GM23338 (cell line): ENCODE measurements around the gene OTUB2. TPM values are rescaled to one million over a fixed set of nuclear protein-coding genes. Genes with fewer than 3 reads are reported as not detected.

Experiments used
- ATAC-seq: fragments of 200-7000 bp; cut with Tn5 transposase; 3 replicates; pipeline ENCODE4 v1.9.1; 2020
- DNase-seq: peaks from one replicate; pipeline ENCODE4 v3.0.0-alpha.2; 2015; ENCODE audit warnings: low spot score
- H2AFZ ChIP-seq: fragments of 200-600 bp; sonication (generic); 2 replicates; pipeline ENCODE4 v1.8.0; 2016; ENCODE audit warnings: antibody characterized with exemption, mild to moderate bottlenecking, moderate library complexity
- H3F3A ChIP-seq: fragments of 200-600 bp; sonication (generic); replicated peaks from 2 replicates; pipeline ENCODE4 v1.8.0; 2017; ENCODE audit warnings: antibody characterized with exemption, mixed run types, low read depth
- H3K27ac ChIP-seq: fragments of 200-600 bp; sonication (generic); 2 replicates; pipeline ENCODE4 v1.6.1; 2016; ENCODE audit warnings: low read depth
- H3K27me3 ChIP-seq: fragments of 200-600 bp; sonication (generic); 2 replicates; pipeline ENCODE4 v1.8.0; 2016; ENCODE audit warnings: mild to moderate bottlenecking, mixed run types, moderate library complexity; ENCODE audit not compliant: insufficient read depth
- H3K36me3 ChIP-seq: fragments of 200-600 bp; sonication (generic); 2 replicates; pipeline ENCODE4 v1.8.0; 2016; ENCODE audit warnings: mild to moderate bottlenecking; ENCODE audit not compliant: insufficient read depth
- H3K4me1 ChIP-seq: fragments of 200-600 bp; sonication (generic); 2 replicates; pipeline ENCODE4 v1.8.0; 2016; ENCODE audit warnings: mild to moderate bottlenecking, moderate library complexity; ENCODE audit not compliant: insufficient read depth
- H3K4me2 ChIP-seq: fragments of 200-600 bp; sonication (generic); 2 replicates; pipeline ENCODE4 v1.7.1; 2017; ENCODE audit warnings: mixed run types
- H3K4me3 ChIP-seq: fragments of 200-600 bp; sonication (generic); 2 replicates; pipeline ENCODE4 v1.6.1; 2016; ENCODE audit warnings: mixed run types
- H3K79me2 ChIP-seq: fragments of 200-600 bp; sonication (generic); replicated peaks from 2 replicates; pipeline ENCODE4 v1.8.0; 2017; ENCODE audit warnings: mild to moderate bottlenecking; ENCODE audit not compliant: insufficient read depth
- H3K9me2 ChIP-seq: fragments of 200-600 bp; sonication (generic); 2 replicates; pipeline ENCODE4 v1.8.0; 2017; ENCODE audit not compliant: insufficient read depth
- H4K20me1 ChIP-seq: fragments of 200-600 bp; sonication (generic); replicated peaks from 2 replicates; pipeline ENCODE4 v1.8.0; 2017; ENCODE audit warnings: mild to moderate bottlenecking; ENCODE audit not compliant: insufficient read depth
- H3K27ac Mint-ChIP-seq: 2 replicates; pipeline ENCODE4 v1.8.0; 2020; ENCODE audit warnings: inconsistent platforms, mild to moderate bottlenecking, moderate library complexity, mixed read lengths
- H3K27me3 Mint-ChIP-seq: 3 replicates; pipeline ENCODE4 v1.8.0; 2022; ENCODE audit warnings: low read depth, mild to moderate bottlenecking, moderate library complexity, mixed read lengths, inconsistent platforms; ENCODE audit not compliant: insufficient read depth, poor library complexity
- H3K36me3 Mint-ChIP-seq: 3 replicates; pipeline ENCODE4 v1.8.0; 2021; ENCODE audit warnings: low read depth, mild to moderate bottlenecking, inconsistent platforms, moderate library complexity, mixed read lengths
- H3K4me1 Mint-ChIP-seq: 3 replicates; pipeline ENCODE4 v1.8.0; 2020; ENCODE audit warnings: mild to moderate bottlenecking, inconsistent platforms, mixed read lengths
- H3K4me3 Mint-ChIP-seq: 3 replicates; pipeline ENCODE4 v1.8.0; 2021; ENCODE audit warnings: moderate library complexity, mild to moderate bottlenecking, inconsistent platforms, mixed read lengths
- H3K9me3 Mint-ChIP-seq: 3 replicates; pipeline ENCODE4 v1.8.0; 2020; ENCODE audit warnings: moderate library complexity, mild to moderate bottlenecking, inconsistent platforms, mixed read lengths
- CREB1 ChIP-seq: fragments of 250-450 bp; sonication (Bioruptor Pico); IDR thresholded peaks from 2 replicates; pipeline ENCODE4 v1.5.0; 2020; ENCODE audit warnings: low read depth, mild to moderate bottlenecking, moderate library complexity
- EZH2 ChIP-seq: fragments of 200-600 bp; sonication (generic); IDR thresholded peaks from one replicate; pipeline ENCODE4 v1.8.0; 2017; ENCODE audit warnings: antibody characterized with exemption, mild to moderate bottlenecking, low read depth; ENCODE audit not compliant: unreplicated experiment
- EZH2phosphoT487 ChIP-seq: fragments of 200-600 bp; sonication (generic); IDR thresholded peaks from one replicate; pipeline ENCODE4 v1.8.1; 2018; ENCODE audit warnings: antibody characterized with exemption; ENCODE audit not compliant: unreplicated experiment
- JUNB ChIP-seq: IDR thresholded peaks from one replicate; pipeline ENCODE4 v1.6.1; 2016; ENCODE audit warnings: antibody characterized with exemption; ENCODE audit not compliant: unreplicated experiment
- NANOG ChIP-seq: IDR thresholded peaks from 2 replicates; pipeline ENCODE4 v1.6.1; 2016; ENCODE audit warnings: antibody characterized with exemption, borderline replicate concordance
- STAT1 ChIP-seq: IDR thresholded peaks from one replicate; pipeline ENCODE4 v1.6.1; 2016; ENCODE audit warnings: antibody characterized with exemption; ENCODE audit not compliant: unreplicated experiment
- ZNF114 ChIP-seq: fragments of 250-450 bp; sonication (Bioruptor Pico); IDR thresholded peaks from 2 replicates; pipeline ENCODE4 v1.5.0; 2020; ENCODE audit warnings: mild to moderate bottlenecking, moderate library complexity
- ZNF462 ChIP-seq: fragments of 250-450 bp; sonication (Bioruptor Pico); IDR thresholded peaks from 2 replicates; pipeline ENCODE4 v1.5.0; 2020; ENCODE audit warnings: mild to moderate bottlenecking, moderate library complexity
- polyA plus RNA-seq: library from polyadenylated mRNA; unstranded; fragments of >200 nt; fragmentation: Nextera tagmentation; extraction: Ambion mirVana; gene quantifications from 2 replicates; pipeline ENCODE4 v1.2.1, GENCODE V29; 2016
- total RNA-seq: library from RNA; depleted of rRNA; stranded (reverse); fragments of >200 nt; shearing (Covaris generic); gene quantifications from 2 replicates; pipeline ENCODE4 v1.2.3, GENCODE V29; 2014
- TF ChIP-seq, protein P1 (sequence below): IDR thresholded peaks from one replicate; pipeline ENCODE4 v1.6.1; 2018; ENCODE audit warnings: antibody characterized with exemption; ENCODE audit not compliant: unreplicated experiment
- TF ChIP-seq, protein P2 (sequence below), 2 experiments: fragments of 200-600 bp in 1 of 2; sonication (generic) in 1 of 2; conservative IDR thresholded peaks; 2 replicates each; pipeline versions ENCODE4 v1.5.1 to v1.6.1; 2016 to 2017; ENCODE audit warnings: antibody characterized with exemption in 2 of 2, low read depth in 2 of 2, mild to moderate bottlenecking in 2 of 2, moderate library complexity in 1 of 2

The OTUB2 gene
- total and polyA plus RNA-seq, 2 experiments from 2014 or later: 2.1 to 4.1 TPM

- TF ChIP-seq, protein P1, sequence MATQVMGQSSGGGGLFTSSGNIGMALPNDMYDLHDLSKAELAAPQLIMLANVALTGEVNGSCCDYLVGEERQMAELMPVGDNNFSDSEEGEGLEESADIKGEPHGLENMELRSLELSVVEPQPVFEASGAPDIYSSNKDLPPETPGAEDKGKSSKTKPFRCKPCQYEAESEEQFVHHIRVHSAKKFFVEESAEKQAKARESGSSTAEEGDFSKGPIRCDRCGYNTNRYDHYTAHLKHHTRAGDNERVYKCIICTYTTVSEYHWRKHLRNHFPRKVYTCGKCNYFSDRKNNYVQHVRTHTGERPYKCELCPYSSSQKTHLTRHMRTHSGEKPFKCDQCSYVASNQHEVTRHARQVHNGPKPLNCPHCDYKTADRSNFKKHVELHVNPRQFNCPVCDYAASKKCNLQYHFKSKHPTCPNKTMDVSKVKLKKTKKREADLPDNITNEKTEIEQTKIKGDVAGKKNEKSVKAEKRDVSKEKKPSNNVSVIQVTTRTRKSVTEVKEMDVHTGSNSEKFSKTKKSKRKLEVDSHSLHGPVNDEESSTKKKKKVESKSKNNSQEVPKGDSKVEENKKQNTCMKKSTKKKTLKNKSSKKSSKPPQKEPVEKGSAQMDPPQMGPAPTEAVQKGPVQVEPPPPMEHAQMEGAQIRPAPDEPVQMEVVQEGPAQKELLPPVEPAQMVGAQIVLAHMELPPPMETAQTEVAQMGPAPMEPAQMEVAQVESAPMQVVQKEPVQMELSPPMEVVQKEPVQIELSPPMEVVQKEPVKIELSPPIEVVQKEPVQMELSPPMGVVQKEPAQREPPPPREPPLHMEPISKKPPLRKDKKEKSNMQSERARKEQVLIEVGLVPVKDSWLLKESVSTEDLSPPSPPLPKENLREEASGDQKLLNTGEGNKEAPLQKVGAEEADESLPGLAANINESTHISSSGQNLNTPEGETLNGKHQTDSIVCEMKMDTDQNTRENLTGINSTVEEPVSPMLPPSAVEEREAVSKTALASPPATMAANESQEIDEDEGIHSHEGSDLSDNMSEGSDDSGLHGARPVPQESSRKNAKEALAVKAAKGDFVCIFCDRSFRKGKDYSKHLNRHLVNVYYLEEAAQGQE: no peak
- TF ChIP-seq JUNB: no peak
- TF ChIP-seq EZH2phosphoT487: no peak
- no peak for TF ChIP-seq ZNF462 (CRISPR knock-in tag)
- no peak for TF ChIP-seq NANOG
- no peak for TF ChIP-seq EZH2
These were observed 34.9 kb upstream of the OTUB2 start (continued) for GRCh38 chr14:93991212-93991611.

GRCh38 chr14:93991649-93992048 is 34.5 kb upstream of the OTUB2 start:
- DNase-seq (no peak), ATAC-seq (no peak)
- Mint-ChIP-seq H3K27ac (no peak overlapping the region), H3K36me3 (no peaks in the 10 kb centered on the region; the same call in 2 of the 3 replicates), H3K4me1 (peaks cover 10% of the 10 kb centered on the region), H3K9me3 (no peaks in the 10 kb centered on the region), H3K27me3 (peaks cover 14% of the 10 kb centered on the region), H3K4me3 (no peak overlapping the region)
- no peak overlapping the region for H2AFZ ChIP-seq
- no peaks in the 10 kb centered on the region for H3K9me2 ChIP-seq
- H3K36me3 ChIP-seq: no peaks in the 10 kb centered on the region
- no peaks in the 10 kb centered on the region for H4K20me1 ChIP-seq
- H3K27ac ChIP-seq: no peak overlapping the region
- H3K4me2 ChIP-seq: no peak overlapping the region
- H3K4me3 ChIP-seq: no peak overlapping the region
- no peaks in the 10 kb centered on the region for H3K4me1 ChIP-seq
- H3K79me2 ChIP-seq: no peaks in the 10 kb centered on the region
- H3F3A ChIP-seq: no peaks in the 10 kb centered on the region
- H3K27me3 ChIP-seq: no peaks in the 10 kb centered on the region
- TF ChIP-seq, protein P2, sequence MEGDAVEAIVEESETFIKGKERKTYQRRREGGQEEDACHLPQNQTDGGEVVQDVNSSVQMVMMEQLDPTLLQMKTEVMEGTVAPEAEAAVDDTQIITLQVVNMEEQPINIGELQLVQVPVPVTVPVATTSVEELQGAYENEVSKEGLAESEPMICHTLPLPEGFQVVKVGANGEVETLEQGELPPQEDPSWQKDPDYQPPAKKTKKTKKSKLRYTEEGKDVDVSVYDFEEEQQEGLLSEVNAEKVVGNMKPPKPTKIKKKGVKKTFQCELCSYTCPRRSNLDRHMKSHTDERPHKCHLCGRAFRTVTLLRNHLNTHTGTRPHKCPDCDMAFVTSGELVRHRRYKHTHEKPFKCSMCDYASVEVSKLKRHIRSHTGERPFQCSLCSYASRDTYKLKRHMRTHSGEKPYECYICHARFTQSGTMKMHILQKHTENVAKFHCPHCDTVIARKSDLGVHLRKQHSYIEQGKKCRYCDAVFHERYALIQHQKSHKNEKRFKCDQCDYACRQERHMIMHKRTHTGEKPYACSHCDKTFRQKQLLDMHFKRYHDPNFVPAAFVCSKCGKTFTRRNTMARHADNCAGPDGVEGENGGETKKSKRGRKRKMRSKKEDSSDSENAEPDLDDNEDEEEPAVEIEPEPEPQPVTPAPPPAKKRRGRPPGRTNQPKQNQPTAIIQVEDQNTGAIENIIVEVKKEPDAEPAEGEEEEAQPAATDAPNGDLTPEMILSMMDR (conservative IDR thresholded peaks at IDR 0.05; ENCODE audit: low read depth in 2 of 2): no peak
- TF ChIP-seq ZNF114 (CRISPR knock-in tag) (no peak), CREB1 (CRISPR knock-in tag) (no peak), STAT1 (no peak), NANOG (no peak), EZH2phosphoT487 (no peak), JUNB (no peak)
- TF ChIP-seq, protein P1: no peak
